Adipose tissue (tissue), 3 donors: ENCODE measurements around the gene ADARB2. TPM values are rescaled to one million over a fixed set of nuclear protein-coding genes. Genes with fewer than 3 reads are reported as not detected.
"Not testable (repeated sequence)": the region's sequence is repeated elsewhere in the genome, so short reads cannot be mapped to it uniquely, and the experiment has no call there.

ENCODE experiments used
- H3K27ac ChIP-seq: one replicate; pipeline ENCODE4 v1.5.1; 2013; ENCODE audit warnings: low read depth, low read length
- WGBS, 3 donors: extraction: QIAGEN DNeasy Blood & Tissue Kit; methylation state at CpG; one replicate each; pipeline ENCODE4 v1.1.7; 2013; 5-methylcytosine and 5-hydroxymethylcytosine counted together
- polyA plus RNA-seq, 3 donors: library from polyadenylated mRNA; stranded (reverse); fragments of 200-250 nt; gene quantifications; one replicate each; pipeline ENCODE4 v1.2.3, GENCODE V29; 2013
- donor health status: healthy with polysubstance abuse.
- donor health status: Bipolar disorder and iron deficiency.
- donor health status: healthy.

The ADARB2 gene
- polyA plus RNA-seq, 3 donors: 0.31 to 1.9 (median 0.56) TPM

GRCh38 chr10:1257274-1257673 lies 480.1 kb downstream of the ADARB2 start:
- WGBS, 3 donors: 69 to 80% (median 79%) methylated on average over 7 of the region's 7 CpGs
- no peak overlapping the region for H3K27ac ChIP-seq

- 40 to 67% (median 48%) methylated on average over 4 of the region's 4 CpGs for WGBS, 3 donors
- no peak overlapping the region for H3K27ac ChIP-seq
These were observed 480.9 kb downstream of the ADARB2 start for GRCh38 chr10:1256432-1256725.

- H3K27ac ChIP-seq: no peak overlapping the region
- 59 to 75% (median 63%) methylated on average over 10 of the region's 10 CpGs for WGBS, 3 donors
These were observed 481.5 kb downstream of the ADARB2 start for GRCh38 chr10:1255600-1256431.

- 67 to 71% (median 68%) methylated on average over 9 of the region's 9 CpGs for WGBS, 3 donors
- H3K27ac ChIP-seq: no peak overlapping the region
These were observed 482.2 kb downstream of the ADARB2 start for GRCh38 chr10:1255118-1255517.

GRCh38 chr10:1253523-1254353 lies 483.6 kb downstream of the ADARB2 start:
- WGBS, 3 donors: 50 to 76% (median 52%) methylated on average over 11 of the region's 11 CpGs
- no peak overlapping the region for H3K27ac ChIP-seq

- 67 to 71% (median 68%) methylated on average over 3 of the region's 3 CpGs for whole genome bisulfite sequencing, 3 donors
- H3K27ac ChIP-seq: no peak overlapping the region
These were observed 485.6 kb downstream of the ADARB2 start for GRCh38 chr10:1251769-1252168.

GRCh38 chr10:1249142-1249920 lies 488.0 kb downstream of the ADARB2 start:
- WGBS, 3 donors: 67 to 72% (median 69%) methylated on average over 7 of the region's 7 CpGs
- H3K27ac ChIP-seq: no peak overlapping the region

GRCh38 chr10:1248262-1248630 lies 489.1 kb downstream of the ADARB2 start:
- 17 to 35% (median 30%) methylated on average over 13 of the region's 13 CpGs for WGBS, 3 donors

GRCh38 chr10:1247598-1248261 lies 489.6 kb downstream of the ADARB2 start:
- H3K27ac ChIP-seq: no peak overlapping the region
- WGBS, 3 donors: 57 to 67% (median 63%) methylated on average over 17 of the region's 17 CpGs

More at GRCh38 chr10:1248262-1248630, 489.1 kb downstream of the ADARB2 start:
- not testable (repeated sequence) for H3K27ac ChIP-seq

GRCh38 chr10:1244493-1244892 lies 492.8 kb downstream of the ADARB2 start:
- no peak overlapping the region for H3K27ac ChIP-seq
- 89 to 94% (median 94%) methylated on average over 18 of the region's 18 CpGs for WGBS, 3 donors

- H3K27ac ChIP-seq: no peak overlapping the region
- WGBS, 3 donors: 58 to 67% (median 64%) methylated on average over 19 to 22 of the region's 22 CpGs
These were observed 493.7 kb downstream of the ADARB2 start for GRCh38 chr10:1243486-1244234.

- H3K27ac ChIP-seq: no peak overlapping the region
- WGBS, 3 donors: 80 to 86% (median 83%) methylated on average over 18 of the region's 18 CpGs
These were observed 494.4 kb downstream of the ADARB2 start for GRCh38 chr10:1242975-1243374.

GRCh38 chr10:1241973-1242935 lies 495.1 kb downstream of the ADARB2 start:
- 82 to 87% (median 86%) methylated on average over 34 of the region's 34 CpGs for WGBS, 3 donors
- no peak overlapping the region for H3K27ac ChIP-seq

- 84 to 91% (median 91%) methylated on average over 16 of the region's 16 CpGs for WGBS, 3 donors
- no peak overlapping the region for H3K27ac ChIP-seq
These were observed 495.9 kb downstream of the ADARB2 start for GRCh38 chr10:1241322-1241890.

- 4 to 11% (median 10%) methylated on average over 8 of the region's 8 CpGs for WGBS, 3 donors
- H3K27ac ChIP-seq: no peak overlapping the region
These were observed 497.0 kb downstream of the ADARB2 start for GRCh38 chr10:1240341-1240775.

- 89 to 93% (median 92%) methylated on average over 9 of the region's 9 CpGs for WGBS, 3 donors
- no peak overlapping the region for H3K27ac ChIP-seq
These were observed 504.3 kb downstream of the ADARB2 start for GRCh38 chr10:1233031-1233430.
